ENCODE data around the gene BTBD9. TPM values are rescaled to one million over a fixed set of nuclear protein-coding genes. Genes with fewer than 3 reads are reported as not detected.

The BTBD9 gene
- total and polyA plus RNA-seq, 9 of the 15 experiments (the other 6 are each of a cell fraction or from before 2014, with no cell fraction given) = 0.08 to 1.6 (median 0.58) TPM

DNA sequence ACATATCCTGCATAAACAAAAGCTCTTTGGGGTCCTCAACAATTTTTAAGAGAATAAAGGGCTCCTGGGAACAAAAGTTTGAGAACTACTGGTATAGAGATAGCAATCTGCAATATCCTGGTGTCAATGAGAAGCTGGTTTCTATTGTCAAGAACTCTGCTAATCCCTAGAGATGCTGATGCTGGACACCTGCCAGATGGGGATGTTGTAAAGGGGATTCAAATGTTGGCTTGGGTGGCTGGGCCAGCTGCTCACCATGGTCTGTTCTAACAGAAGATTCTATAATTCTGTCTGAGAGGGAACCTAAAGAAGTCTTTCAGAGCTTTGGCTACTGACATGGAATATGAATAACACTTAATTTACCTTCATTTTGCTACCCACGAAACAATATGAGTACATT lies 137.8 kb downstream of the BTBD9 start:
- no peaks in the 10 kb centered on the region for H3K9me1 ChIP-seq (ENCODE audit: control insufficient read depth, insufficient read depth, low read length)
- intact Hi-C loops (cut with micrococcal nuclease) (no loop called here), in situ Hi-C loops (cut with MboI) (no loop called here)
- H3K79me2 ChIP-seq (ENCODE audit: control insufficient read depth, insufficient read depth, low read length) = no peaks in the 10 kb centered on the region
- ChIA-PET CTCF (ENCODE audit: low intra/inter-chr PET ratio) (no interaction called here), POLR2A (interaction anchor here (1.0 kb wide), 1 partner anchor 9 kb away, joined by 3 read pairs; no protein-coding TSS in a partner anchor)
- no peaks in the 10 kb centered on the region for H3K4me1 ChIP-seq (replicated peaks in 1 of 2; ENCODE audit: control insufficient read depth in 2 of 2, insufficient read depth in 2 of 2, low read length in 2 of 2)
- TF ChIP-seq BDP1 (IDR thresholded peaks at IDR 0.05; ENCODE audit: insufficient read depth, insufficient read length) (no peak), CC2D1A (IDR thresholded peaks at IDR 0.05) (no peak), ZNF174 (CRISPR knock-in tag; IDR thresholded peaks at IDR 0.05) (no peak), NBN (IDR thresholded peaks at IDR 0.05; ENCODE audit: low read depth) (no peak), BRD4 (IDR thresholded peaks at IDR 0.05) (no peak), TRIM28 (IDR thresholded peaks at IDR 0.05) (no peak), CBFB (CRISPR knock-in tag; IDR thresholded peaks at IDR 0.05) (no peak), HLTF (IDR thresholded peaks at IDR 0.05) (no peak), MAFG (tag; conservative IDR thresholded peaks at IDR 0.05) (no peak), TEAD1 (CRISPR knock-in tag; IDR thresholded peaks at IDR 0.05) (no peak), CBX2 (IDR thresholded peaks at IDR 0.05; ENCODE audit: insufficient read depth, low read length, poor library complexity, severe bottlenecking) (no peak), NCOA4 (IDR thresholded peaks at IDR 0.05; ENCODE audit: partially characterized antibody) (no peak), HDGF (IDR thresholded peaks at IDR 0.05) (no peak), ZNF133 (CRISPR knock-in tag; IDR thresholded peaks at IDR 0.05) (no peak)
- TF ChIP-seq, protein P1, sequence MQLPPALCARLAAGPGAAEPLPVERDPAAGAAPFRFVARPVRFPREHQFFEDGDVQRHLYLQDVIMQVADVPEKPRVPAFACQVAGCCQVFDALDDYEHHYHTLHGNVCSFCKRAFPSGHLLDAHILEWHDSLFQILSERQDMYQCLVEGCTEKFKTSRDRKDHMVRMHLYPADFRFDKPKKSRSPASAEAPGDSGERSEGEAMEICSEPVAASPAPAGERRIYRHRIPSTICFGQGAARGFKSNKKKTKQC (CRISPR knock-in tag; IDR thresholded peaks at IDR 0.05) = no peak
- TF ChIP-seq, protein P2, sequence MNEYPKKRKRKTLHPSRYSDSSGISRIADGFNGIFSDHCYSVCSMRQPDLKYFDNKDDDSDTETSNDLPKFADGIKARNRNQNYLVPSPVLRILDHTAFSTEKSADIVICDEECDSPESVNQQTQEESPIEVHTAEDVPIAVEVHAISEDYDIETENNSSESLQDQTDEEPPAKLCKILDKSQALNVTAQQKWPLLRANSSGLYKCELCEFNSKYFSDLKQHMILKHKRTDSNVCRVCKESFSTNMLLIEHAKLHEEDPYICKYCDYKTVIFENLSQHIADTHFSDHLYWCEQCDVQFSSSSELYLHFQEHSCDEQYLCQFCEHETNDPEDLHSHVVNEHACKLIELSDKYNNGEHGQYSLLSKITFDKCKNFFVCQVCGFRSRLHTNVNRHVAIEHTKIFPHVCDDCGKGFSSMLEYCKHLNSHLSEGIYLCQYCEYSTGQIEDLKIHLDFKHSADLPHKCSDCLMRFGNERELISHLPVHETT (CRISPR knock-in tag; conservative IDR thresholded peaks at IDR 0.05 in 1 of 2, IDR thresholded peaks at IDR 0.05 in 1 of 2) = no peak
- TF ChIP-seq, protein P3, sequence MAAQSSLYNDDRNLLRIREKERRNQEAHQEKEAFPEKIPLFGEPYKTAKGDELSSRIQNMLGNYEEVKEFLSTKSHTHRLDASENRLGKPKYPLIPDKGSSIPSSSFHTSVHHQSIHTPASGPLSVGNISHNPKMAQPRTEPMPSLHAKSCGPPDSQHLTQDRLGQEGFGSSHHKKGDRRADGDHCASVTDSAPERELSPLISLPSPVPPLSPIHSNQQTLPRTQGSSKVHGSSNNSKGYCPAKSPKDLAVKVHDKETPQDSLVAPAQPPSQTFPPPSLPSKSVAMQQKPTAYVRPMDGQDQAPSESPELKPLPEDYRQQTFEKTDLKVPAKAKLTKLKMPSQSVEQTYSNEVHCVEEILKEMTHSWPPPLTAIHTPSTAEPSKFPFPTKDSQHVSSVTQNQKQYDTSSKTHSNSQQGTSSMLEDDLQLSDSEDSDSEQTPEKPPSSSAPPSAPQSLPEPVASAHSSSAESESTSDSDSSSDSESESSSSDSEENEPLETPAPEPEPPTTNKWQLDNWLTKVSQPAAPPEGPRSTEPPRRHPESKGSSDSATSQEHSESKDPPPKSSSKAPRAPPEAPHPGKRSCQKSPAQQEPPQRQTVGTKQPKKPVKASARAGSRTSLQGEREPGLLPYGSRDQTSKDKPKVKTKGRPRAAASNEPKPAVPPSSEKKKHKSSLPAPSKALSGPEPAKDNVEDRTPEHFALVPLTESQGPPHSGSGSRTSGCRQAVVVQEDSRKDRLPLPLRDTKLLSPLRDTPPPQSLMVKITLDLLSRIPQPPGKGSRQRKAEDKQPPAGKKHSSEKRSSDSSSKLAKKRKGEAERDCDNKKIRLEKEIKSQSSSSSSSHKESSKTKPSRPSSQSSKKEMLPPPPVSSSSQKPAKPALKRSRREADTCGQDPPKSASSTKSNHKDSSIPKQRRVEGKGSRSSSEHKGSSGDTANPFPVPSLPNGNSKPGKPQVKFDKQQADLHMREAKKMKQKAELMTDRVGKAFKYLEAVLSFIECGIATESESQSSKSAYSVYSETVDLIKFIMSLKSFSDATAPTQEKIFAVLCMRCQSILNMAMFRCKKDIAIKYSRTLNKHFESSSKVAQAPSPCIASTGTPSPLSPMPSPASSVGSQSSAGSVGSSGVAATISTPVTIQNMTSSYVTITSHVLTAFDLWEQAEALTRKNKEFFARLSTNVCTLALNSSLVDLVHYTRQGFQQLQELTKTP (IDR thresholded peaks at IDR 0.05; ENCODE audit: low read depth in 1 of 2, partially characterized antibody in 2 of 2) = no peak
- TF ChIP-seq, protein P4, sequence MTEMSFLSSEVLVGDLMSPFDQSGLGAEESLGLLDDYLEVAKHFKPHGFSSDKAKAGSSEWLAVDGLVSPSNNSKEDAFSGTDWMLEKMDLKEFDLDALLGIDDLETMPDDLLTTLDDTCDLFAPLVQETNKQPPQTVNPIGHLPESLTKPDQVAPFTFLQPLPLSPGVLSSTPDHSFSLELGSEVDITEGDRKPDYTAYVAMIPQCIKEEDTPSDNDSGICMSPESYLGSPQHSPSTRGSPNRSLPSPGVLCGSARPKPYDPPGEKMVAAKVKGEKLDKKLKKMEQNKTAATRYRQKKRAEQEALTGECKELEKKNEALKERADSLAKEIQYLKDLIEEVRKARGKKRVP (CRISPR knock-in tag; IDR thresholded peaks at IDR 0.05) = no peak
- ATAC-seq (no peak), FAIRE-seq (no peak), DNase-seq (ENCODE audit: extremely low read depth in 1 of 4, low spot score in 3 of 4) (no peak)
- H2AFZ ChIP-seq (ENCODE audit: low read depth, low read length) = no peak overlapping the region
- peaks cover 0 to 7% of the 10 kb centered on the region in 2 experiments; a peak in 2 of 5 replicates for H3K27me3 ChIP-seq (ENCODE audit: control insufficient read depth in 2 of 2, insufficient read depth in 2 of 2, low read length in 2 of 2)
- H3K4me3 ChIP-seq = no peak overlapping the region
- BruUV-seq (replicated peaks) = no TSS peak
- H3K36me3 ChIP-seq (ENCODE audit: control insufficient read depth, insufficient read depth, low read length) = no peaks in the 10 kb centered on the region
- H3K9me3 ChIP-seq (replicated peaks; ENCODE audit: control insufficient read depth, insufficient read depth, low read depth, low read length) = no peaks in the 10 kb centered on the region
- WGBS (ENCODE audit: insufficient coverage, low coverage, missing lambda C conversion rate) = 0% methylated on average over 1 of the region's 1 CpG
- no peak overlapping the region for H3K4me2 ChIP-seq (ENCODE audit: insufficient read depth, low read length)
- no peak overlapping the region for H3K9ac ChIP-seq (ENCODE audit: insufficient read depth in 1 of 2, low read depth in 2 of 2, low read length in 2 of 2)
- H3K27ac ChIP-seq (ENCODE audit: extremely low read depth, low read depth, low read length) = no peak overlapping the region
- no peaks in the 10 kb centered on the region for H4K20me1 ChIP-seq (replicated peaks; ENCODE audit: control insufficient read depth, insufficient read depth, low read length)
